ENCODE measurements around the gene SLC25A21. TPM values are rescaled to one million over a fixed set of nuclear protein-coding genes. Genes with fewer than 3 reads are reported as not detected.

SLC25A21 gene
- total RNA-seq, 1 donor from 2014 or later = 0.56 TPM

- no peak overlapping the region for H3K4me3 Mint-ChIP-seq (ENCODE audit: unreplicated experiment)
- H3K9me3 Mint-ChIP-seq (ENCODE audit: unreplicated experiment) = no peaks in the 10 kb centered on the region
- TF ChIP-seq CTCF (IDR thresholded peaks at IDR 0.05) = no peak
Observed at GRCh38 chr14:36768638-36769337, 403.6 kb downstream of the SLC25A21 start.

GRCh38 chr14:36767603-36768281 lies 404.7 kb downstream of the SLC25A21 start:
- H3K9me3 Mint-ChIP-seq (ENCODE audit: unreplicated experiment) = no peaks in the 10 kb centered on the region
- no peak overlapping the region for H3K27ac Mint-ChIP-seq (ENCODE audit: unreplicated experiment)
- peaks cover under 1% of the 10 kb centered on the region for H3K4me1 Mint-ChIP-seq (ENCODE audit: unreplicated experiment)
- TF ChIP-seq CTCF (IDR thresholded peaks at IDR 0.05) = no peak
- H3K4me3 Mint-ChIP-seq (ENCODE audit: unreplicated experiment) = no peak overlapping the region
- H3K27me3 Mint-ChIP-seq (ENCODE audit: unreplicated experiment) = no peaks in the 10 kb centered on the region
- DNase-seq (ENCODE audit: extremely low spot score, unreplicated experiment) = no peak
- no peaks in the 10 kb centered on the region for H3K36me3 Mint-ChIP-seq (ENCODE audit: unreplicated experiment)

More at GRCh38 chr14:36768638-36769337, 403.6 kb downstream of the SLC25A21 start:
- Mint-ChIP-seq H3K27ac (ENCODE audit: unreplicated experiment) (no peak overlapping the region), H3K36me3 (ENCODE audit: unreplicated experiment) (no peaks in the 10 kb centered on the region), H3K4me1 (ENCODE audit: unreplicated experiment) (peaks cover 7% of the 10 kb centered on the region), H3K27me3 (ENCODE audit: unreplicated experiment) (no peaks in the 10 kb centered on the region)
- DNase-seq (ENCODE audit: extremely low spot score, unreplicated experiment) = no peak

GRCh38 chr14:36766974-36767373 lies 405.4 kb downstream of the SLC25A21 start:
- Mint-ChIP-seq H3K9me3 (ENCODE audit: unreplicated experiment) (no peaks in the 10 kb centered on the region), H3K27ac (ENCODE audit: unreplicated experiment) (no peak overlapping the region), H3K36me3 (ENCODE audit: unreplicated experiment) (no peaks in the 10 kb centered on the region), H3K27me3 (ENCODE audit: unreplicated experiment) (peaks cover 3% of the 10 kb centered on the region), H3K4me1 (ENCODE audit: unreplicated experiment) (no peaks in the 10 kb centered on the region), H3K4me3 (ENCODE audit: unreplicated experiment) (no peak overlapping the region)
- TF ChIP-seq CTCF (IDR thresholded peaks at IDR 0.05) = no peak
- DNase-seq (ENCODE audit: extremely low spot score, unreplicated experiment) = no peak

GRCh38 chr14:36757734-36758601 lies 414.4 kb downstream of the SLC25A21 start:
- Mint-ChIP-seq H3K4me1 (ENCODE audit: unreplicated experiment) (no peaks in the 10 kb centered on the region), H3K9me3 (ENCODE audit: unreplicated experiment) (peaks cover 7% of the 10 kb centered on the region), H3K27me3 (ENCODE audit: unreplicated experiment) (peaks cover 30% of the 10 kb centered on the region), H3K27ac (ENCODE audit: unreplicated experiment) (no peak overlapping the region), H3K36me3 (ENCODE audit: unreplicated experiment) (no peaks in the 10 kb centered on the region), H3K4me3 (ENCODE audit: unreplicated experiment) (no peak overlapping the region)
- TF ChIP-seq CTCF (IDR thresholded peaks at IDR 0.05) = no peak
- DNase-seq (ENCODE audit: extremely low spot score, unreplicated experiment) = no peak
